Transverse colon (tissue), 4 donors: ENCODE data around the gene ATP5F1D.

Experiments
- EP300 ChIP-seq: sonication (generic); formaldehyde crosslinking; IDR thresholded peaks from one replicate; pipeline ENCODE4 v1.6.1; 2017; ENCODE audit warnings: antibody characterized with exemption, low read depth
- POLR2A ChIP-seq: fragments of 450-650 bp; IDR thresholded peaks from one replicate; pipeline ENCODE4 v1.6.1; 2016; ENCODE audit warnings: antibody characterized with exemption, mild to moderate bottlenecking, moderate library complexity
- POLR2AphosphoS5 ChIP-seq, 3 donors: sonication (generic); formaldehyde crosslinking; IDR thresholded peaks; one replicate each; pipeline ENCODE4 v1.6.1; 2016; ENCODE audit warnings: antibody characterized with exemption in 3 of 3
- TF ChIP-seq, protein P1 (sequence below), 5 experiments: fragments of 200-600 bp in 3 of 5; fragments of 450-650 bp in 2 of 5; sonication (generic) in 3 of 5; IDR thresholded peaks; 1 replicate in 2 of 5; 2 replicates in 3 of 5; pipeline ENCODE4 v1.5.1; 2016 to 2017; ENCODE audit warnings: antibody characterized with exemption in 5 of 5, inconsistent platforms in 3 of 5, mild to moderate bottlenecking in 2 of 5, moderate library complexity in 1 of 5

DNA sequence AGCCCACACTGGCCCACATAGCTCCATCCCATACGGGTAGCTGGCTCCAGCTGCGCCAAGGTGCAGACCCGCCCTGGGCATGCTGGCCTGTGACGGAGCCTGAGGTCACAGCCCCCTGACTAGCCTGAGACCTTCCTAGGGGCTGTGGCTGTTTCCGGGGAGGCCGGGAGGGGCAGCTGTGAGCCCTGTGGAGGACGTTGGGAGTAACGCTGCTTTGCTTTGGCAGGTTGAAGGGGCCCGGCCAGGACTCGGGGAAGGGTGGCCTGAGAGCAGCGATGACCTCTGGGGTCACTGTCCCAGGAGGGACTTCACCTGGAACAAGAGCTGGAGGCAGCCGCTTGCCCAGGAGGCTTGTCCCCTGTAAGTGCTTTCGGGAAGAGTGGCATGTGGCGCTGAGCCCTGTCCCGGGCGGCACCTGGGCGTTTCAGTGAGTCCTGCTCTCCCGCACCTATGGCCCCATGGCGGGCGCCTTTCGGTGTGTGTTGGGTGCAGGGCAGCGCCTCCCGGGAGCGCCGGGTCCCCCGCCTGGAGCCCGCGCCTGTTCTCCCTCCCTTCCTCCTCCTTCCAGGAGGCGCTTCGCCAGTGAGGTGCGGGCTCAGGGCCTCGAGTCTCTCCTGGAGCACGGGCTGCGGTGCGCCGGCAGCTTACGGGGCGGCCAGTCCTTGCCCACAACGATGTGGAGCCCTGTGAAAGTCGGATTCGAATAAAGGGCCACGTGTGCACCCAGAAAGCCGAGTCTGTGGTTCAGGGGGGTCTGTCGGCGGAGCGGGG is 32.7 kb downstream of the ATP5F1D start:
- TF ChIP-seq EP300 (no peak), POLR2A (no peak), POLR2AphosphoS5 (IDR thresholded peaks at IDR 0.05) (peak in 1 of 3 donors; percentile 7)
- TF ChIP-seq, protein P1, sequence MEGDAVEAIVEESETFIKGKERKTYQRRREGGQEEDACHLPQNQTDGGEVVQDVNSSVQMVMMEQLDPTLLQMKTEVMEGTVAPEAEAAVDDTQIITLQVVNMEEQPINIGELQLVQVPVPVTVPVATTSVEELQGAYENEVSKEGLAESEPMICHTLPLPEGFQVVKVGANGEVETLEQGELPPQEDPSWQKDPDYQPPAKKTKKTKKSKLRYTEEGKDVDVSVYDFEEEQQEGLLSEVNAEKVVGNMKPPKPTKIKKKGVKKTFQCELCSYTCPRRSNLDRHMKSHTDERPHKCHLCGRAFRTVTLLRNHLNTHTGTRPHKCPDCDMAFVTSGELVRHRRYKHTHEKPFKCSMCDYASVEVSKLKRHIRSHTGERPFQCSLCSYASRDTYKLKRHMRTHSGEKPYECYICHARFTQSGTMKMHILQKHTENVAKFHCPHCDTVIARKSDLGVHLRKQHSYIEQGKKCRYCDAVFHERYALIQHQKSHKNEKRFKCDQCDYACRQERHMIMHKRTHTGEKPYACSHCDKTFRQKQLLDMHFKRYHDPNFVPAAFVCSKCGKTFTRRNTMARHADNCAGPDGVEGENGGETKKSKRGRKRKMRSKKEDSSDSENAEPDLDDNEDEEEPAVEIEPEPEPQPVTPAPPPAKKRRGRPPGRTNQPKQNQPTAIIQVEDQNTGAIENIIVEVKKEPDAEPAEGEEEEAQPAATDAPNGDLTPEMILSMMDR (IDR thresholded peaks at IDR 0.05) = no peak
